OCI-LY7 (cell line): ENCODE results near the gene RPH3AL.

Source experiments
- CTCF ChIP-seq: fragments of 200-600 bp; sonication (generic); conservative IDR thresholded peaks from 2 replicates; pipeline ENCODE4 v1.5.1; 2014; ENCODE audit warnings: mild to moderate bottlenecking, antibody characterized with exemption, low read length, moderate library complexity, mixed read lengths
- EZH2phosphoT487 ChIP-seq: fragments of 200-600 bp; sonication (generic); IDR thresholded peaks from 2 replicates; pipeline ENCODE4 v1.6.1; 2018; ENCODE audit warnings: low read depth, borderline replicate concordance, mild to moderate bottlenecking, mixed run types, antibody characterized with exemption, low read length, moderate library complexity, mixed read lengths

GRCh38 chr17:282000-282911 is 70.4 kb downstream of the RPH3AL start:
- TF ChIP-seq CTCF (no peak), EZH2phosphoT487 (no peak)
